NK-92 treated with Interleukin-12 subunit alpha and Interleukin-12 subunit beta, amount 100 ng/mL, for 24 hours (cell line): ENCODE results near the gene TAF4B.
"Not testable (repeated sequence)": the region's sequence is repeated elsewhere in the genome, so short reads cannot be mapped to it uniquely, and the experiment has no call there.

Source experiments
- DNase-seq: peaks from one replicate; lab custom pipeline; 2025; lab: John Stamatoyannopoulos, UW

TAF4B gene

GRCh38 chr18:26429535-26430226 is 203.4 kb downstream of the TAF4B start:
- DNase-seq, result no peak

- no peak for DNase-seq
Measured at GRCh38 chr18:26432651-26433424, 206.6 kb downstream of the TAF4B start.

GRCh38 chr18:26434887-26435286 is 208.6 kb downstream of the TAF4B start:
- DNase-seq, result no peak

GRCh38 chr18:26435415-26436095 is 209.3 kb downstream of the TAF4B start:
- no peak for DNase-seq

GRCh38 chr18:26436176-26437051 is 210.2 kb downstream of the TAF4B start:
- no peak for DNase-seq

GRCh38 chr18:26437634-26438033 is 211.4 kb downstream of the TAF4B start:
- DNase-seq, result not testable (repeated sequence)

- no peak for DNase-seq
Measured at GRCh38 chr18:26438980-26439379, 212.7 kb downstream of the TAF4B start.

GRCh38 chr18:26439537-26439936 is 213.3 kb downstream of the TAF4B start:
- no peak for DNase-seq

GRCh38 chr18:26440644-26441043 is 214.4 kb downstream of the TAF4B start:
- DNase-seq, result no peak
